OCI-LY7 (cell line): ENCODE results near the gene RABL2A.
"Not testable (repeated sequence)": the region's sequence is repeated elsewhere in the genome, so short reads cannot be mapped to it uniquely, and the experiment has no call there.

ENCODE experiments used
- CTCF ChIP-seq: fragments of 200-600 bp; sonication (generic); conservative IDR thresholded peaks from 2 replicates; pipeline ENCODE4 v1.5.1; 2014; ENCODE audit warnings: mild to moderate bottlenecking, antibody characterized with exemption, low read length, moderate library complexity, mixed read lengths
- EZH2phosphoT487 ChIP-seq: fragments of 200-600 bp; sonication (generic); IDR thresholded peaks from 2 replicates; pipeline ENCODE4 v1.6.1; 2018; ENCODE audit warnings: low read depth, borderline replicate concordance, mild to moderate bottlenecking, mixed run types, antibody characterized with exemption, low read length, moderate library complexity, mixed read lengths

GRCh38 chr2:113657735-113658134 lies 30.7 kb downstream of the RABL2A start:
- not testable (repeated sequence) for TF ChIP-seq CTCF, EZH2phosphoT487
